GM18498 (cell line): ENCODE results near the gene DOK3.

Source experiments
- ATAC-seq: cut with Tn5 transposase; IDR thresholded peaks from one replicate; pipeline ENCODE4 v1.9.1; 2021; ENCODE audit warnings: mild to moderate bottlenecking, moderate library complexity; ENCODE audit not compliant: unreplicated experiment

DOK3 gene

GRCh38 chr5:177469750-177470525, 39.7 kb downstream of the DOK3 start:
- ATAC-seq = no peak

- no peak for ATAC-seq
Measured at GRCh38 chr5:177468685-177469628, 40.7 kb downstream of the DOK3 start.

GRCh38 chr5:177468329-177468684, 41.3 kb downstream of the DOK3 start:
- no peak for ATAC-seq

DNA sequence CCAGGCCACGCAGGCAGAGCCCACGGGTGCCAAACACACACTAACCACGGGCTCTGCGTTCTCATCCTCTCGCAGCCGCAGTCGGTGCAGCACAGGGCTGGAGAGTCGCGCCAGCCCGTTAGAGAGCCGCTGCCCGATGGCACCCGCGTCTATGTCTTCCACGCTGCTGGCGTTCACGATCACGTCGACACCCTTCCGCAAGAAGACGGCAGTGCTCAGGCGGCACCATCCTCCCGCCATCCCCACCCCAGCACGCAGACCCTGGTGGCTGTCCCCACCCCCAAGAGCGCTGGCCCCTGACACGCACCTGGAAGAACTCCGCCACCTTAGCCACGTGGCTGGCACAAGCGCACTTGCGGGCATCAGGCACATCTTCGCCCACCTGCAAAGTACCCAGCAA, 42.2 kb downstream of the DOK3 start:
- ATAC-seq = no peak

- ATAC-seq = no peak
Measured at GRCh38 chr5:177466861-177467260, 42.8 kb downstream of the DOK3 start.

GRCh38 chr5:177465044-177465443, 44.6 kb downstream of the DOK3 start:
- ATAC-seq = no peak

GRCh38 chr5:177462021-177462670, 47.5 kb downstream of the DOK3 start:
- ATAC-seq = no peak

DNA sequence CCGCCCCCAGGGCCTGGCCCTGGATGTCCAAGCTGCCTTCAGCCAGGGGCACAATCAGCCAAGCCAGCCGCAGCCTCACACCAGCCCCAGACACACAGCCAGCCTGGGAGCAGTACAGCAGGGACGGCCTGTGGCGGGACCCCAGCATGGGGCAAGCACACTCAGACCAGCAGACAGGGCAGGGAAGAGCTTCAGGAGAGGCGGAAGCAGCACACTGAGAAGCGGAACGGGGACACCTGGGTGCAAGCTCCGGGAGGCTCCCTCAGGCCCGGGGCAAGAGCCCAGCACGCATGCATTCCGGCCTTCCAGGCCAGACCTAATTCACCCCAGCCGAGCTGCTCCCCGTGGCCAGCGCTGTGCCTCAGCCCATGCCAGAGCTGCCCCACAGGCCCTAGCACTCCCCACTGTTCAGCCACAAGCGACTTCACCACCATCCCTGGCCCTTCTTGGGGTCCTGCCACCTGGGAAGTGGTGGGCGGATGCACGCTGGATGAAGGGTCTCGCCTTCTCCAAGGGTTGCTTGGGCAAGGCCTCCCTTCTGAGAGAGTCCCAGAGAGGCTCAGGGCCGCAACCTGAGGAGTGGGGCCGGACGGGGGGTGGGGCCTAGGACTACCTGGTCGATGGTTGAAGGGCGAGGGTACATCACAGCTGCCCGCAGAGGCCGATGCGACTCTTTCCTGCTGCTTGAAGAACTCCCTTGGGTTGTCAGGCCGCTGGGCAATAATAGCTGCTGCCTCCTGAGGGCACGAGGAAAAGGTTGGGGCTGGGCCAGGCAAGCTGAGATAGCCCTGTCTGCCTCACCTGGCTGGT, 49.6 kb downstream of the DOK3 start:
- no peak for ATAC-seq

- no peak for ATAC-seq
Measured at GRCh38 chr5:177459357-177459756, 50.3 kb downstream of the DOK3 start.

- ATAC-seq = no peak
Measured at GRCh38 chr5:177458912-177459350, 50.7 kb downstream of the DOK3 start.

GRCh38 chr5:177457852-177458681, 51.6 kb downstream of the DOK3 start:
- ATAC-seq = no peak

- peak; percentile 33 for ATAC-seq
Measured at GRCh38 chr5:177456976-177457851, 52.4 kb downstream of the DOK3 start.

- ATAC-seq = no peak
Measured at GRCh38 chr5:177456591-177456964, 53.0 kb downstream of the DOK3 start.

DNA sequence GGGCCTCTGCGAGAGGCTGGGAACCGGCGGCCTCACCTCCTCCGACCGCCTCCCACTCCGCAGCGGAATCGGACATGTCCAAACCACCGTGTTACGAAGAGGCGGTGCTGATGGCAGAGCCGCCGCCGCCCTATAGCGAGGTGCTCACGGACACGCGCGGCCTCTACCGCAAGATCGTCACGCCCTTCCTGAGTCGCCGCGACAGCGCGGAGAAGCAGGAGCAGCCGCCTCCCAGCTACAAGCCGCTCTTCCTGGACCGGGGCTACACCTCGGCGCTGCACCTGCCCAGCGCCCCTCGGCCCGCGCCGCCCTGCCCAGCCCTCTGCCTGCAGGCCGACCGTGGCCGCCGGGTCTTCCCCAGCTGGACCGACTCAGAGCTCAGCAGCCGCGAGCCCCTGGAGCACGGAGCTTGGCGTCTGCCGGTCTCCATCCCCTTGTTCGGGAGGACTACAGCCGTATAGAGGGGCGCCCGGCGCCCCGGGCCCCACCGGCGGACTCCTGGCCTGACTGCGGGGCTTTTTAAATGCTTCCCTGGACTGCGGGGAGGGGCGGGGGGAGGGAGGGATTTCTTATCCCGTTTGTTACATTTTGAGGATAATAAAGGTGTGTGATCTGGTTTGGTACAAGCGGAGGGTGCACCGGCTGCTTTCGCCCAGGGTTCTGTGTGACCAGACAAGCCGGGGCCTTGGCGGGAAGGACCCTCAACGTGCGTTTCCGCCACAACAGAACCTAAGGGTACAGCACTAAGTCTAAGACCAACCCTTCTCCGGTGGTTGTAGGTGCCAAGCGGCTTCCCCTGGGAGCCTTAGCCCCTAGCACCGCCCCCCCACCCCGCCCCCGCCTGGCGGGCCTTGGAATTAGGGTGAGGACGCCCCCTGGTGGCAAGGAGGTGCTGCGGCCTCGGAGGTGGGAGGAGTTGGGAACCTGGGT, 53.7 kb downstream of the DOK3 start:
- peak; percentile 23 for ATAC-seq

DNA sequence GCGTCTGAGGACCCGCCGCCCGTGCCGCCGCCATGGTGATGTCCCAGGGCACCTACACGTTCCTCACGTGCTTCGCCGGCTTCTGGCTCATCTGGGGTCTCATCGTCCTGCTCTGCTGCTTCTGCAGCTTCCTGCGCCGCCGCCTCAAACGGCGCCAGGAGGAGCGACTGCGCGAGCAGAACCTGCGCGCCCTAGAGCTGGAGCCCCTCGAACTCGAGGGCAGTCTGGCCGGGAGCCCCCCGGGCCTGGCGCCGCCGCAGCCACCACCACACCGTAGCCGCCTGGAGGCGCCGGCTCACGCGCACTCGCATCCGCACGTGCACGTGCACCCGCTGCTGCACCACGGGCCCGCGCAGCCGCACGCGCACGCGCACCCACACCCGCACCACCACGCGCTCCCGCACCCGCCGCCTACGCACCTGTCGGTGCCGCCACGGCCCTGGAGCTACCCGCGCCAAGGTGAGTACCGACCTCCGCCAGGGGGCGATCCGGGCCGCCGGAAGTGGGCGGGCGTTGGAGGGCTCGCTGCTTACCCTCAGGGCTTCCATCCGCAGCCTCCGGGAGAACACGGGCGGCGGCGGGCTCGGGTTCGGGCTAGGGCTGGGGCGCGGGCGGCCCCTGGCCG, 54.5 kb downstream of the DOK3 start:
- peak; percentile 62 for ATAC-seq

DNA sequence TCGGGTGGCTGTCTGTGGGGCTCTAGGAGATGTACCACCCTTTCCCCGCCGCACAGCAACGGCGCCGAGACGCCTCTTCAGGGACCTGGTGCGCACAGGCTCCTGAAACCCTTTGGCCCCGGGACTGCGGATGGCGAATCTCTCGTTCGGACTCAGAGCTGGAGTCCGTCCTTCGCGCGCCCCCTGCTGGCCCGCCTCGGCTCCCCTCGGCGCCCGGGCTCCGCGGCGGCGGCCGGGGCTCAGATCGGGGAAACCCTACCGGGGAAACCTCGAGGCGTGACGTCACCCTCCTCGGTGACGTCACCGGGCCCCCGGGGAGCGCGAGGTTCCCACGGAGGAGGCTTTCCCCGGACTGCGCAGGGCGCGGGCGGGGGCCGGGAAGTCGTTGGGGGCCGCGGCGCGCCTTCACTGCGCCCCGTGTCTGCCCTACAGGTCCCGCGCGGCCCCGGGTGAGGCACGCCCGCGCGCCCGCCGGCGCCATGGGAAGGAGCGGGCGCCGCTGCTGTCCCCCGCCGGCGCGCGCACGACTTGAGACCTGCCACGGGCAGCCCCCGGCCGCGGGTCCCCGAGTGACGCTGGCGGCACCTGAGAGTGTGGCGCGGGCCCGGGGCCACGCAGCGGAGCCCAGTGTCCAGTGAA, 55.1 kb downstream of the DOK3 start:
- peak; percentile 53 for ATAC-seq
